Stimulated activated CD4-positive, alpha-beta T cell treated with anti-CD3 and anti-CD28 coated beads, Interleukin-15, amount 100 ng/mL, for 48 hours (primary cell): ENCODE data around the gene ITGB5.

Experiments
- DNase-seq, 2 donors: peaks; one replicate each; pipeline ENCODE4 v3.0.0-alpha.2; 2020; ENCODE audit warnings: low read depth in 2 of 2

Gene ITGB5

DNA sequence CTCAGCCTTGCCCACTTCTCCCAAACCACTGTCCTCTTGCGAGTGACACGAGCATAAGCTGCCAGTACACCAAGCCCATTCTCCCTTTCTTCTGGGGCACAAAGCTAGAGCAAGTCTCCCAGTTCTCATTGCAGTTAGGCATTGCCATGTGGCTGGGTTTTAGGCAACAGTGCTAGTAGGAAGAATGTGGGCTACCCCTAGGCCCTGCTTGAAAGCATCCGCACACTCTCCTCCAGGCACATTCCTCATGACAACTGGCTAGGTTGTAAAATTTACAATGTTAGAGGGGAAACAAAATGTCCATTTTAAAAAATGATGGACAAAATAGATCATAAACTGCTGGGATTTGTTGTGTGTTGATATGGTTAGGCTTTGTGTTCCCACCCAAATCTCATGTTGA is 19.7 kb downstream of the ITGB5 start:
- DNase-seq: no peak

DNA sequence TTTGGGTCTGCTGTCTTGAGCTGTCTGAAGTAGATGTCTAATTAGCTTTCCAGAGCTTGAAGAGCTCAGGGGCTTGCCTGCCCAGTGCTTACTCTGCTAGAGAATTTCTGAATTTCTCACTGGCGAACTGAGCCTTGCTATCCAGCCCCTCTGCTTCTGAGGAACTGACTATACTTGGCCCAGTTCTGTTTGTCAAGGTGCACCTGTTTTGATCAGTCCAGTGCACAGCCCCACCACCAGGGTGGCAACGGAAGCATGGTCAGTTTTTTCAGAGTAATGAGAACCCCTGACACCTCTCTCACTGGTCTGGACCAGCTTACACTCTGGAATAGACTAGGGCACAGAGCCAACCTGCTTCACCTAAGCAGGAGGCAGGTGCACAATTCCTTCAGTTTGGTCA is 25.2 kb downstream of the ITGB5 start:
- no peak for DNase-seq

DNA sequence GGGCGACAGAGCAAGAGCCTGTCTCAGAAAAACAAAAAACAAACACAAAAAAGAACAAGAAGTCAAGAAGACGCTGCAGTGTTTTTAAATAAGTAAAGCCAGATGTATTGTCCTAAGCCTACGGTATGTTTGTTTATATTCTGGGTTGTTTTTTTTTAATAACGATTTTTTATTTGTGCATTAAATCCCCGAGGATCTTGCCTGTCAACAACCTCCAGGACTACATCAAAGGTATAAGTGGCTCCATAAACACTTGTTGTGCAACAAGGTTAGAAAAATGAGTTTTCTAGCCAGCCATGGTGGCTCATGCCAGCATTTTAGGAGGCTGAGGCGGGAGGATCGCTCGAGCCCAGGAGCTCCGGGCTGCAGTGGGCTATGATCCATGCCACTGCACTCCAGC is 26.1 kb downstream of the ITGB5 start:
- DNase-seq: no peak

GRCh38 chr3:124860599-124860998 is 26.6 kb downstream of the ITGB5 start:
- DNase-seq: no peak

DNA sequence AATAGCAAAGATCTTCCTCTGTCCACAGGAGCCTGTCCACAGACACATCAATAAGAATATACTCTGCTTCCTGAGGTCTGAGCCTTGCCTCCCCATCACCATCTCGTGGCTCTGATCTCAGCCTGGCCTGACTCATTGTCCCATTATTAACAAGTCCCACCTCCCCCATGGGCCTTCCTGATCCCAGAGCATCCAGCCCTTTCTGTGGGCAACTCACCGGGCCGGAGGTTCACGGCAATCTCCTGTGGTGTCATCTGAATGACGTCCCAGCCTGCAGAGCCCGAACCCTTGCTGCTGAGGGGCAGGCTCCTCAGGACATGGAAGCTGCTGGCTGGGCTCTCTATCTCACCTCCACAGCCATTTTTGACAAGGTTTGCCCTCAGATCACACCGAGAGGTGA is 28.1 kb downstream of the ITGB5 start:
- no peak for DNase-seq

GRCh38 chr3:124858275-124858674 is 28.9 kb downstream of the ITGB5 start:
- DNase-seq: no peak

- DNase-seq: no peak
Measured at GRCh38 chr3:124856677-124857076, 30.5 kb downstream of the ITGB5 start.

GRCh38 chr3:124854009-124854408 is 33.2 kb downstream of the ITGB5 start:
- no peak for DNase-seq

- DNase-seq: no peak
Measured at GRCh38 chr3:124853446-124853845, 33.7 kb downstream of the ITGB5 start.

- no peak for DNase-seq
Measured at GRCh38 chr3:124851905-124852304, 35.3 kb downstream of the ITGB5 start.

GRCh38 chr3:124851136-124851535 is 36.0 kb downstream of the ITGB5 start:
- no peak for DNase-seq

DNA sequence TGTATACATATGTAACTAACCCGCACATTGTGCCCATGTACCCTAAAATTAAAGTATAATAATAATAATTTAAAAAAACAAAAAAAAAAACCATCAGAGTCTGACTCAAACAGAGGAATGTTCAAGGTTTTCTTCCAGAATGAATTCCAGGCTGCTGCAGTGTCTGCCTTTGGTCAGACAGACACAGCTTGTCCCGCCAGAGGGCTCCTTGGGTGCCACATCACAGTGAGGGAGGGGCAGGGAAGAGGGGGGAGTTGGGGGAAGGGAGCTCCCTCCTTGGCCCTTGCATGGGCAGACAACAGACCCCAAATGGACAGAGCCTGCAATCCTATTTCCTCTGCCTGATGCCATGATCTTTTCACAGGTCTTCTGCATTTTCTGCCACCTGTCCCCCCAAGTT is 36.5 kb downstream of the ITGB5 start:
- DNase-seq: no peak

DNA sequence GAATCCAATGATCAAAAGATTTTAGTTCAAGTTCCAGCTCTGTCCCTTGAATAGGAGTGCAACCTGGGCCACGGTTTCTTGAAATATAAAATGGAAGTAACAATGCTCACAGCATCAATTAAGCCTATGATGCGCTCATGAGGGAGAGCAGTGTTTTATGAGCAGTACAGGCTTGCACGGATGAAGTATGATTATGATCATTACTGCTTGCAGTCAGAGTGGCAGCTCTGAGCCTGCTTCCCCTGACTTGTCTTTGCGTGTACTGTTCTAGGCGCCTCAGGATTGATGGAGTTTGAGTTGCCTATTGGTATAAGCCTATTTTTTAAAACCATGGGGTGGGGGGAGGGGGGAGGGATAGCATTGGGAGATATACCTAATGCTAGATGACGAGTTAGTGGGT is 37.0 kb downstream of the ITGB5 start:
- DNase-seq: no peak

GRCh38 chr3:124848300-124848699 is 38.9 kb downstream of the ITGB5 start:
- DNase-seq: no peak

- no peak for DNase-seq
Measured at GRCh38 chr3:124847863-124848262, 39.3 kb downstream of the ITGB5 start.

DNA sequence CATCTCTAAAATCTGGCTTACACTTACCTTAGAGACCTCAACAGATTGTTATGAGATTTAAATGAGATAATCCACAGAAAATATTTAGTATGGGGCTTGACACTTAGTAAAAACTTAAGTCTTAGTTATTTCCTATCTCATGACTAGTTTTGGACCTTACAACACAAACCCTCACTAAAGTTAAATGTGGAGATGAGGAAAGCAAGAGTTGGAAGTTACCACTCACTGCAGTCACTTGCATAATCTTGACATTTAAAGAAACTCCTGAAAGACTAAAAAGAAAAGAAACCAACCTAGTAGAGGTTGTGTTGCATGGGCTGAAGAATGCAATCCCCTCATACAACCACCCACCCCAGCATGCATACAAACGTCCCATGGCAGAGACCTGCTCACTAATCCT is 40.1 kb downstream of the ITGB5 start:
- no peak for DNase-seq

DNA sequence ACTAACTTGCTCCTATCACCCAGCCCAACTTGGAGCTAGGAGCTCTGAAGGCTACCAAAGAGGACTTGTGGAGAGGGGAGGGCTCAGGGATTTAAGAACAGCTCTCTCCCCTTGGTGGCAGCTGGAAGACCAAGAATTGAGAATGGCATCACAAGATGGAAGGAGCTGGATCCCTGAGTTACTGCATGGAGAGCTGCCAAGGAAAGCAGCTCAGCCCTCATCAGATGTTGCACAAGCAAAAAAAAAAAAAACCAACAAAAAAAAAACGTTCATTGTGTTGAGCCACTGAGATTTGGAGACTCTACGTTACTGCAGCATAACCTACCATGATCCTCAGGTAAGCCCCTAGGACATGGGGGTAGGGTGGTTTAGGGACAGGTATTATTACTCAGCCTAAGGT is 41.0 kb downstream of the ITGB5 start:
- DNase-seq: no peak

GRCh38 chr3:124845406-124845805 is 41.8 kb downstream of the ITGB5 start:
- DNase-seq: no peak

DNA sequence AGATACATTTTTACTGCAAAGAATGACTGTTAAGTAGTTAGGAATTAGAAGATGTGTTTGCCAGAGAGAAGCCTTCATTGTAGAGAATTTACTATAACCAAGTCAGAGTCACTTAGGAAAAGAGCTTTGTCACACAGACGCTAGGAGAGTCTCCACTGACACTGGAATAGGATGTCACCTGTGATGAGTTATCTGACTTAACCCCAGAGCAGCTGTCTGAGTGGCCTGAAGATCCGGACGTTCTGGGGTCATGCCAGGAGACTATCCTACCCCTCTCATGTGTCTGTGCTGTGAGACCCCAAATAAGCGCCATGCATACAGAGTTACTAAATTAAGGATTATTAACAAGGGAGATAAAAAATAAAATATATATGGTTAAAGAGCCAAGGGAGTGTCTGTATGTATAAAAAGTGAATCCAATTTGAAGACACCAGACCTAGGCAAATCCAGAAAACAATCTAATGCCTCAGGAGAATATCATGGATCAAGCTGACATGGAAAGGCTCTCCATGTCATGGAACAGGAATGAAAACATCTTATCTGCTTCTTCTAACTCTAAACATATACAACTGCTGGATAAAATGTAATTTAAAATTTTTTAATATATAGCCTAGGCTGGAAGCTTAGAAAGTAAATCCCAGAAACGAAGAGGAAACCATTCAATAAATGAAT is 43.5 kb downstream of the ITGB5 start:
- no peak for DNase-seq

GRCh38 chr3:124843047-124843446 is 44.1 kb downstream of the ITGB5 start:
- no peak for DNase-seq

- no peak for DNase-seq
Measured at GRCh38 chr3:124841517-124841916, 45.6 kb downstream of the ITGB5 start.

- DNase-seq: no peak
Measured at GRCh38 chr3:124840331-124840730, 46.8 kb downstream of the ITGB5 start.

GRCh38 chr3:124839896-124840295 is 47.3 kb downstream of the ITGB5 start:
- no peak for DNase-seq

DNA sequence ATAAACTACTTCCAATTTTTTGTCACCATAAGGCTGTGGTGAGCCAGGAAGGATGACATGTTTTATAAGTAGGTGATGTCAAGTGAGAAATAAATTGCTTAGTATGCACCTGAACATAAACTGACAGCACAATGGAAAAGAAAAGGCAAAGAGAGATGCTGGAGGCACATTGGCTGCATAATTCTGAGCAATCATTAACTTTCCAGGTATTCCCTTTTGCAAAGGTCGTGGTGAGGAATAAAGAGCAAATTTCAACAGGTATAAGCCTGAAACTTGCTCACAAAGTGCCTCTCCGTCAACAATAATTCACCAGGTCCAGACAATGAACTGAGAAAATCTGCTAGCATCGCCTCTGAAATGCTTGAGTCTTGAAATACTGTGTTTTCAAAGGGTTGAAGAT is 48.2 kb downstream of the ITGB5 start:
- DNase-seq: no peak
